Measurements from ENCODE around the gene RABL2A.
"Not testable (repeated sequence)": the region's sequence is repeated elsewhere in the genome, so short reads cannot be mapped to it uniquely, and the experiment has no call there.

The RABL2A gene

GRCh38 chr2:113621002-113621401, 6.1 kb upstream of the RABL2A start:
- not testable (repeated sequence) for DNase-seq

GRCh38 chr2:113625906-113626305, 1.2 kb upstream of the RABL2A start:
- not testable (repeated sequence) for DNase-seq

- not testable (repeated sequence) for DNase-seq
These were observed 5.8 kb downstream of the RABL2A start for GRCh38 chr2:113632849-113633345.

DNA sequence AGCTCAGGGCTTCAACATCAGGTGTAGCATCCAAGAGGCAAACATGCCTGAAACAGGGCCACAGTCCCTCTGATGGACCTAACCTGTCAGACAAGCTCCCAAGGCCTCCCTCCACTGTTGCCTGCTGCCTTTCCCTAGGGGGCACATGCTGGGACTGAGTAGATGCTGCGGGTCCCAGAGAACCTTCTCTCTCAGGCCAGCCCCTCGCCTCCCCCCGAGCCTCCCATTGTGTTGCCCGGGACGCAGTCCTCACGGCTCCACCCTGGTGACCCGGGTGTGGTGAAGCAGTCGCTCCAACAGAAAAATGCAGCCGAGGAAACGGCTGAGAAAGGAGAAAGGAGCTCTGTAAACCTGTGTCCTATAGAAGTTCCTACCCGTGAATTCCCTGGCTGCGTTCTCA, 8.3 kb downstream of the RABL2A start:
- not testable (repeated sequence) for DNase-seq

DNA sequence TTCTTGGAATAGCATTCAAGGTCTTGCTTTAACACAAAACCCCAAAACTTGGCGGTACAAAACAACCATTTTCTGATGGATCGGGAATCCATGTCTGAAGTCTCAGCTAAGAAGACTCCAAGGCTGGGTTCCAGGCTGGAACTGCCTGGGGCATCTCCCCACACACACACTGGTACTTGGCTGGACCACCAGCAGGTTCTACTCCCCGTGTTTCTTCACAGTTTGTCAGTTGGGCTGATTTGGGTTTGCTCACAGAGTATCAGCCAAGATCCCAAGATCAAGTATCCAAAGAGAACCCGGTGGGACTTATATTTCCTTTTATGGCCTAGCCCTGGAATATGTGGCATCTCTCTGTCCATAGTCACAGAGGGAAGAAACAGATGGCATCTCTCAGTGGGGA, 9.2 kb downstream of the RABL2A start:
- not testable (repeated sequence) for DNase-seq

GRCh38 chr2:113638084-113638483, 11.0 kb downstream of the RABL2A start:
- DNase-seq: not testable (repeated sequence)

DNA sequence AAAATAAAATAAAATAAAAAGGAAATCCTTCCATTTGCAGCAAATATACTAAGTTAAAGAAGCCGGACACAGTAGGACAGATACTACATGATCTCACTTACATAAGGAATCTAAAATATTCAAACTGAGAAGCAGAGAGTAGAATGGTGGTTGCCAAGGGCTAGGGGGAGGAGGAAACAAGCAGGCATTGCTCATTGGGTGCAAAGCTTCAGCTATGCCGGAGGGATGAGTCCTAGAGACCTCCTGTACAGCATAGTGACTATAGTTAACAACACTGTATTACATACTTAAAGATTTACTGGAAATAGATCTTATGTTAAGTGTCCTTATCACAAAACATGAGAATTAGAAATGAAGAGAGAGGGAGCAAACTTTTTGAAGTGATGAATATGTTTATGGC, 19.2 kb downstream of the RABL2A start:
- DNase-seq: peak; percentile 4

- DNase-seq: not testable (repeated sequence)
These were observed 24.1 kb downstream of the RABL2A start for GRCh38 chr2:113650834-113651815.

- DNase-seq: not testable (repeated sequence)
These were observed 25.5 kb downstream of the RABL2A start for GRCh38 chr2:113652599-113652998.

DNA sequence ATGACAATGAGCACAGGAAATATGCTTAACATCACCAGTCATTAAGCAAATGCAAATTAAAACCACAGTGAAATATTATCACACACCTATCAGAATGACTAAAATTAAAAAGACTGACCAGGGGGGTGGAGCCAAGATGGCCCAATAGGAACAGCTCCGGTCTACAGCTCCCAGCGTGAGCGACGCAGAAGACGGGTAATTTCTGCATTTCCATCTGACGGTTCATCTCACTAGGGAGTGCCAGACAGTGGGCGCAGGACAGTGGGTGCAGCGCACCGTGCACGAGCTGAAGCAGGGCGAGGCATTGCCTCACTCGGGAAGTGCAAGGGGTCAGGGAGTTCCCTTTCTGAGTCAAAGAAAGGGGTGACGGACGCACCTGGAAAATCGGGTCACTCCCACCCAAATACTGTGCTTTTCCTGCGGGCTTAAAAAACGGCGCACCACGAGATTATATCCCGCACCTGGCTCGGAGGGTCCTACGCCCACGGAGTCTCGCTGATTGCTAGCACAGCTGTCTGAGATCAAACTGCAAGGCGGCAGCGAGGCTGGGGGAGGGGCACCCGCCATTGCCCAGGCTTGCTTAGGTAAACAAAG, 29.1 kb downstream of the RABL2A start:
- DNase-seq: not testable (repeated sequence)

DNA sequence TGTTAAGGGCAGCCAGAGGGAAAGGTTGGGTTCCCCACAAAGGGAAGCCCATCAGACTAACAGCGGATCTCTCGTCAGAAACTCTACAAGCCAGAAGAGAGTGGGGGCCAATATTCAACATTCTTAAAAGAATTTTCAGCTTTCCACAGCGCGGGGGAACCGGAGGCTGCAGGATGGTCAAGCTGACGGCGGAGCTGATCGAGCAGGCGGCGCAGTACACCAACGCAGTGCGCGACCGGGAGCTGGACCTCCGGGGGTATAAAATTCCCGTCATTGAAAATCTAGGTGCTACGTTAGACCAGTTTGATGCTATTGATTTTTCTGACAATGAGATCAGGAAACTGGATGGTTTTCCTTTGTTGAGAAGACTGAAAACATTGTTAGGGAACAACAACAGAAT, 30.7 kb downstream of the RABL2A start:
- not testable (repeated sequence) for DNase-seq

GRCh38 chr2:113663285-113664060, 36.4 kb downstream of the RABL2A start:
- not testable (repeated sequence) for DNase-seq

DNA sequence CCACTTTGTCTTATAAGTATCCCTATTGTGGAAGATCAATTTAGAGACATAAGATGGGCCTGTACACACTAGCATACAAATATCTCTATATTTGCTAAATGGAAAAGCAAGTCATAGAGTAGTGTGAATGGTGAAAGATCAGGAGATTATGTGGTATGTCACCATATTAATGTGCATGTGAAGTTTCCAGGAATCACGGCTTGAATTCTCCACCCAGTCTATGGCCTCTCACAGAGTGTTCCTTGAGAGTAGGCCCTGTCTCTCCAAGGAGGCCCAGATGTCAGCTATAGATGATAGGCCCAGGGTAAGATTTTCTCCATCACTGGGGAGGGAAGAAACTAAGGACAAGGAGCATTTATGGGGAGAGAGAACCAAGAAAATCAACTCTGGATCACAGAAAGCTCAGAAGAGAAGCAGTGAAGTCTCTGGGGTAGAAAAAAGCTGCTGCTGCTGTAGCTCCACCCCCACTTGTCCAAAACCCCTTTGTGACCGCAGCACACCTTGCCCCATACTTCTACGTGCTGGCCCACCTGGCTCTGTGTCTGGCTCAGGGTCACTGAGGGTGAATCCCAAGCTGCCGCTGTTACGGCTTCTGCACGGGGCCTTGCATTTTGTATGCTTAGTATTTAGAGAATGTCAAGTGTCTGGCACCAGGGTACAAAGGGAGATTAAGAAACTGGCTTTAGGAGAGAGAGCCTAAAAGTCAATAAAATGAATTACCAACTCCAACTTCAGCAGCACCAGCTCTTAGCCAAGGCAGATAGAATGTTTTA, 37.9 kb downstream of the RABL2A start:
- DNase-seq: not testable (repeated sequence)

- not testable (repeated sequence) for DNase-seq
These were observed 41.9 kb downstream of the RABL2A start for GRCh38 chr2:113669013-113669412.

GRCh38 chr2:113672326-113672932, 45.4 kb downstream of the RABL2A start:
- no peak for DNase-seq

- DNase-seq: no peak
These were observed 48.8 kb downstream of the RABL2A start for GRCh38 chr2:113675875-113676274.

DNA sequence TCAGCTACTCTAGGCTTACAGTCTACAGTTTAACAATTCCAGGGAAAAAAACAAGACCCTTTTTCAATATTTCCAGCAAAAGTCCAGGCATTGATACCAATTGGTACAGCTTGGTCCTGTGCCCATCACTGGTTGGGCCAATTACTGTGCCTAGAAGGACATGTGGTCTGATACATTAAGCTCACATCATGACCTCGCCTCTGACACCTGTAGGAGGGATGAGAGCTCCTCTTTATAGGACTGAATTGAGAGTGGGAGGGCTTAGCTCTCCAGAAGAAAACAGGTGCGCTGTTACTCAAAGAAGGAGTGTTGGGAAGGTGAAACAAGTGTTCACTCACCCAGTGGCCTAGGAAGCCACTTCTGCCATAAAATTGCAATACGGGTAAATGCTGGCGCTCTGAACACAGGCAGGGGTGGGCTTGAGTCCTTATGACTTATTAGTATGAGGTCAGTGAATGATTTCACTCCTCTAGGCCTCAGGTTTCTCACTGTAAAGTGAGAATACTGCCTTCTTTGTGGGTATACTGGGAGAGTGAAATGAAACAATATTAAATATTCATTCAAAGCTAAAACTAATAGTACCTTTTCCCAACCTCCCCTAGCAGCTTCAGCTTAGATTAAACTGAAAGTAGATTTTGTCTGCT, 49.7 kb downstream of the RABL2A start:
- DNase-seq: no peak

GRCh38 chr2:113677330-113677729, 50.3 kb downstream of the RABL2A start:
- DNase-seq: no peak

GRCh38 chr2:113679457-113679856, 52.4 kb downstream of the RABL2A start:
- DNase-seq: no peak

DNA sequence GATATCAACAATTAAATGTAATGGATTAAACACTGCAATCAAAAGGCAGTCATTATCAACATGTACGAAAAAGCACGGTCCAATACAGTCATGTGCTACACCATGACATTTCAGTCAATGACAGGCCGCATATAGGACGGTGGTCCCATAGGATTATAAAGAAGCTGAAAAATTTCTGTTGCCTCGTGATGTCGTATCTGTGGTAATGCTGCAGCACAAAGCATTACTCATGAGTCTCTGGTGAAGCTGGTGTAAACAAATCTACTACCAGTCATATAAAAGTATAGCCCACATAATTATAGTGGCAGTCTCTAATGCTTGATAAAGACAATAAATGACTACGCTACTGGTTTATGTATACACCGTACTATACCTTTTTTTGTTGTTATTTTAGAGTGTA, 58.4 kb downstream of the RABL2A start:
- DNase-seq: no peak

DNA sequence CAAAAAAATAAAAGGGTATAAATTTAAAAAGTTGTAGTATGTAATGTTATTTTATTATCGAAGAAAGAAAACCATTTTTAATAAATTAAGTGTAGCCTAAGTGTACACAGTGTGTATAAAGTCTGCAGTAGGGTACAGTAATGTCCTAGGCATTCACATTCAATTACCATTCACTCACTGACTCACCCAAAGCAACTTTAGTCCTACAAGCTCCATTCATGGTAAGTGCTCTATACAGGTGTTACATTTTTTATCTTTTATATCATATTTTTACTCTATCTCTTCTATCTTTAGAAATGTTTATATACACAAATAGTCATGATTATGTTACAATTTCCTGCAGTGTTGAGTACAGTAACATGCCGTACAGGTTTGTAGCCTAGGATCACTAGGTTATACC, 59.5 kb downstream of the RABL2A start:
- DNase-seq: no peak

Data from fibroblast of upper back skin (primary cell).